Liver (tissue), 9 donors: Measurements from ENCODE around the gene OBP2A. TPM values are rescaled to one million over a fixed set of nuclear protein-coding genes. Genes with fewer than 3 reads are reported as not detected.

ENCODE experiments used
- DNase-seq: peaks from one replicate; pipeline ENCODE4 v3.0.0-alpha.2; 2017; ENCODE audit warnings: low spot score
- H3K27ac ChIP-seq, 2 donors: one replicate each; pipeline ENCODE4 v1.7.0; 2013; ENCODE audit warnings: inconsistent platforms in 2 of 2, low read length in 2 of 2, control low read depth in 1 of 2, low read depth in 1 of 2, mild to moderate bottlenecking in 1 of 2
- H3K27me3 ChIP-seq, 4 donors: one replicate each; pipeline versions ENCODE4 v1.6.1 to v1.7.0; 2013; ENCODE audit warnings: low read length in 3 of 4, inconsistent platforms in 1 of 4, mild to moderate bottlenecking in 1 of 4, moderate library complexity in 1 of 4; ENCODE audit not compliant: control insufficient read depth in 4 of 4, insufficient read depth in 4 of 4
- H3K36me3 ChIP-seq, 4 donors: one replicate each; pipeline versions ENCODE4 v1.6.1 to v1.7.0; 2013; ENCODE audit warnings: low read length in 3 of 4, mild to moderate bottlenecking in 3 of 4, low read depth in 1 of 4, moderate library complexity in 1 of 4; ENCODE audit not compliant: control insufficient read depth in 4 of 4, insufficient read depth in 3 of 4
- H3K4me1 ChIP-seq, 4 donors: one replicate each; pipeline versions ENCODE4 v1.6.1 to v1.7.0; 2013; ENCODE audit warnings: low read length in 3 of 4, mild to moderate bottlenecking in 3 of 4, moderate library complexity in 1 of 4; ENCODE audit not compliant: control insufficient read depth in 4 of 4, insufficient read depth in 4 of 4
- H3K4me3 ChIP-seq, 3 donors: one replicate each; pipeline versions ENCODE4 v1.6.1 to v1.7.0; 2013; ENCODE audit warnings: low read length in 3 of 3, control low read depth in 1 of 3, low read depth in 1 of 3, mild to moderate bottlenecking in 1 of 3
- H3K9ac ChIP-seq, 2 donors: one replicate each; pipeline ENCODE4 v1.7.0; 2013; ENCODE audit warnings: low read length in 2 of 2, mild to moderate bottlenecking in 2 of 2, moderate library complexity in 2 of 2, control low read depth in 1 of 2, low read depth in 1 of 2
- H3K9me3 ChIP-seq, 4 donors: one replicate each; pipeline versions ENCODE4 v1.6.1 to v1.7.0; 2013; ENCODE audit warnings: low read length in 3 of 4; ENCODE audit not compliant: control insufficient read depth in 4 of 4
- ATF3 ChIP-seq: IDR thresholded peaks from 2 replicates; pipeline ENCODE4 v1.6.1; 2016; ENCODE audit warnings: antibody characterized with exemption
- CTCF ChIP-seq: fragments of 150-350 bp; IDR thresholded peaks from 2 replicates; pipeline ENCODE4 v1.5.1; 2017; ENCODE audit warnings: improper control_type of control experiment, low read depth, low read length; ENCODE audit not compliant: missing input control
- EGR1 ChIP-seq, 2 donors: IDR thresholded peaks; 2 replicates each; pipeline ENCODE4 v1.6.1; 2016 to 2018; ENCODE audit warnings: antibody characterized with exemption in 2 of 2, low read depth in 2 of 2
- FOXA1 ChIP-seq: IDR thresholded peaks from 2 replicates; pipeline ENCODE4 v1.6.1; 2016; ENCODE audit warnings: antibody characterized with exemption
- FOXA2 ChIP-seq: IDR thresholded peaks from 2 replicates; pipeline ENCODE4 v1.6.1; 2016; ENCODE audit warnings: antibody characterized with exemption
- GABPA ChIP-seq, 2 donors: IDR thresholded peaks in 1 of 2; conservative IDR thresholded peaks in 1 of 2; 2 replicates each; pipeline ENCODE4 v1.6.1; 2016; ENCODE audit warnings: antibody characterized with exemption in 2 of 2, mild to moderate bottlenecking in 1 of 2, moderate library complexity in 1 of 2
- HNF4A ChIP-seq, 2 donors: conservative IDR thresholded peaks; 2 replicates each; pipeline ENCODE4 v1.6.1; 2016; ENCODE audit warnings: antibody characterized with exemption in 2 of 2, mild to moderate bottlenecking in 2 of 2
- HNF4G ChIP-seq: IDR thresholded peaks from 2 replicates; pipeline ENCODE4 v1.6.1; 2016; ENCODE audit warnings: antibody characterized with exemption
- JUND ChIP-seq, 2 donors: IDR thresholded peaks; 2 replicates each; pipeline ENCODE4 v1.6.1; 2016; ENCODE audit warnings: antibody characterized with exemption in 2 of 2
- MAX ChIP-seq: IDR thresholded peaks from 2 replicates; pipeline ENCODE4 v1.6.1; 2016; ENCODE audit warnings: antibody characterized with exemption
- NR2F2 ChIP-seq: IDR thresholded peaks from 2 replicates; pipeline ENCODE4 v1.6.1; 2016; ENCODE audit warnings: antibody characterized with exemption
- RAD21 ChIP-seq, 2 donors: IDR thresholded peaks; 2 replicates each; pipeline ENCODE4 v1.6.1; 2016; ENCODE audit warnings: antibody characterized with exemption in 2 of 2, mild to moderate bottlenecking in 2 of 2
- REST ChIP-seq: IDR thresholded peaks from 2 replicates; pipeline ENCODE4 v1.6.1; 2016; ENCODE audit warnings: antibody characterized with exemption, mild to moderate bottlenecking
- RXRA ChIP-seq, 2 donors: IDR thresholded peaks; 2 replicates each; pipeline ENCODE4 v1.6.1; 2017 to 2018; ENCODE audit warnings: antibody characterized with exemption in 2 of 2, mild to moderate bottlenecking in 1 of 2
- SP1 ChIP-seq: IDR thresholded peaks from 2 replicates; pipeline ENCODE4 v1.6.1; 2018; ENCODE audit warnings: antibody characterized with exemption, mild to moderate bottlenecking
- YY1 ChIP-seq: IDR thresholded peaks from 2 replicates; pipeline ENCODE4 v1.6.1; 2016; ENCODE audit warnings: antibody characterized with exemption, mild to moderate bottlenecking
- ZBTB33 ChIP-seq: IDR thresholded peaks from 2 replicates; pipeline ENCODE4 v1.6.1; 2016; ENCODE audit warnings: antibody characterized with exemption
- WGBS: extraction: QIAGEN DNeasy Blood & Tissue Kit; methylation state at CpG from one replicate; pipeline ENCODE4 v1.1.7; 2013; 5-methylcytosine and 5-hydroxymethylcytosine counted together
- polyA plus RNA-seq, 2 donors: library from polyadenylated mRNA; stranded (reverse) in 1 of 2; unstranded in 1 of 2; fragments of 200-250 nt in 1 of 2; fragments of >200 nt in 1 of 2; fragmentation: Nextera tagmentation in 1 of 2; extraction: Ambion mirVana in 1 of 2; gene quantifications; one replicate each; pipeline versions ENCODE4 v1.2.1 to v1.2.3, GENCODE V29; 2013 to 2015
- total RNA-seq, 2 donors: library from RNA; depleted of rRNA; stranded (reverse); fragments of >200 nt; gene quantifications; one replicate each; pipeline ENCODE4 v1.2.3, GENCODE V29; 2014
- donor health status: healthy.
- donor health status: healthy.
- donor health status: healthy.
- donor health status: healthy.
- donor health status: healthy.

The OBP2A gene
- total and polyA plus RNA-seq, 4 donors: not detected

- 93% methylated on average over 24 of the region's 24 CpGs for WGBS
Observed at GRCh38 chr9:135505406-135506187, 40.3 kb upstream of the OBP2A start.

GRCh38 chr9:135506327-135507103 lies 39.4 kb upstream of the OBP2A start:
- TF ChIP-seq HNF4G (no peak), ATF3 (no peak), SP1 (no peak), JUND (IDR thresholded peaks at IDR 0.05) (no peak), HNF4A (conservative IDR thresholded peaks at IDR 0.05) (no peak), FOXA2 (no peak), REST (no peak), GABPA (IDR thresholded peaks at IDR 0.05 in 1 of 2, conservative IDR thresholded peaks at IDR 0.05 in 1 of 2) (no peak), FOXA1 (no peak), EGR1 (IDR thresholded peaks at IDR 0.05; ENCODE audit: low read depth in 2 of 2) (no peak), NR2F2 (no peak), YY1 (no peak), ZBTB33 (no peak), RXRA (IDR thresholded peaks at IDR 0.05) (no peak), MAX (no peak), RAD21 (IDR thresholded peaks at IDR 0.05) (no peak)

More at GRCh38 chr9:135505406-135506187, 40.3 kb upstream of the OBP2A start:
- H3K4me1 ChIP-seq: peaks cover 2 to 17% (median 11%) of the 10 kb centered on the region in 4 donors
- no peak overlapping the region for H3K27ac ChIP-seq
- no peaks in the 10 kb centered on the region for H3K9me3 ChIP-seq
- peaks cover 3 to 23% (median 9%) of the 10 kb centered on the region in 4 donors for H3K36me3 ChIP-seq
- TF ChIP-seq HNF4A (conservative IDR thresholded peaks at IDR 0.05) (no peak), ATF3 (no peak), NR2F2 (no peak), CTCF (no peak), EGR1 (IDR thresholded peaks at IDR 0.05; ENCODE audit: low read depth in 2 of 2) (no peak)
- H3K9ac ChIP-seq: no peak overlapping the region
- no peak for DNase-seq
- no peaks in the 10 kb centered on the region for H3K27me3 ChIP-seq
- H3K4me3 ChIP-seq: no peak overlapping the region

More at GRCh38 chr9:135506327-135507103, 39.4 kb upstream of the OBP2A start:
- peaks cover 1 to 11% (median 5%) of the 10 kb centered on the region in 4 donors for H3K4me1 ChIP-seq
- no peak overlapping the region for H3K4me3 ChIP-seq
- WGBS: 72% methylated on average over 14 of the region's 14 CpGs
- DNase-seq: no peak
- H3K36me3 ChIP-seq: peaks cover 3 to 23% (median 9%) of the 10 kb centered on the region in 4 donors
- no peak overlapping the region for H3K27ac ChIP-seq
- H3K27me3 ChIP-seq: peaks cover 0 to 2% (median 0%) of the 10 kb centered on the region in 4 donors
- H3K9me3 ChIP-seq: no peaks in the 10 kb centered on the region
- H3K9ac ChIP-seq: no peak overlapping the region
